ENCODE data around the gene NOC4L. TPM values are rescaled to one million over a fixed set of nuclear protein-coding genes. Genes with fewer than 3 reads are reported as not detected.

The NOC4L gene
- total RNA-seq, 2 donors from 2014 or later = 12.5 to 29.7 TPM

DNA sequence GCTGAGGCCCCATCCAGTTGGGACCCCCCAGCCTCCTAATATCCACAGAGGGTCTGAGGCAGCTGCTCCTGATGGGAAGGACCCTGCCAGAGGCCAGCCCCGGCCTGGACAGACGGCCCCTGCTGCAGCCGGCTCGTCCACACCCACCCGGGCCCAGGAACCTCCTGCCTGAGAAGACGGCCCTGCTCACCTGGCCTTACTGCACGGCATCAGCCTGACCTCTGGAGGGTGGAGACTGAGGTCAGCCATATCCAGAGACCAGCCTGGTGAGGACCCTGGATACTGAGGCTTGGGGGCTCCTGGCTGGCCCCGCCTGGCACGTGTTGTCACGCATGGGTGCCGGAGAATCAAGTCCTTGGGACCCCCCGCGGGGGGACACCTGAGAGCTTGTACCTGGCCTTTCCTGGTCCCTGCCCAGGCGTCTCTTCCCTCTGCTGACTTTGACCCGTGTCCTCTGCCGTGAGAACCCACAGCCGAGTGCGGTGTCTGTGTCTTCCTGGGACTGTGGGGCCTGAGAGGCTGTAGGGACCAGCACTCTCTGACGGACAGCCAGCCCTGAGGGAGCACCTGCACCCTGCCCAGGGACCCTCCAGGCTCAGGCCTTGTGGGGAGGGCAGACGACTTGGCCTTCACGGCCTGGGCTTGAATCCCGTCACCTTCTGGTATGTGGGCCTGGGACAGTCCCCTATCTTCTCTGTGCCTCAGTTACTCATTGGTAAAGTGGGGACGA lies 57.3 kb downstream of the NOC4L start:
- Histone ChIP-seq H3K9ac (ENCODE audit: low read depth in 2 of 2, low read length in 2 of 2) (no peak overlapping the region), H3K4me1 (no peaks in the 10 kb centered on the region), H3K27ac (no peak overlapping the region), H3K27me3 (peaks cover 20% of the 10 kb centered on the region), H3K9me3 (no peaks in the 10 kb centered on the region), H3K36me3 (no peaks in the 10 kb centered on the region), H3K4me3 (no peak overlapping the region)
- no peak for DNase-seq
- no peak for TF ChIP-seq CTCF (IDR thresholded peaks at IDR 0.05)
- intact Hi-C loops (cut with DNase I) = no loop called here

Other genes with a start within 250 kb of the NOC4L start
- 10 to 100 TPM; 20.3 to 31.9 TPM for gene ULK1, start 249.8 kb upstream of the NOC4L start, total RNA-seq
- gene PUS1, start 215.2 kb upstream of the NOC4L start, total RNA-seq = 10 to 100 TPM; 16.0 to 58.9 TPM
- 10 to 100 TPM; 23.3 to 39.0 TPM for gene EP400, start 194.5 kb upstream of the NOC4L start, total RNA-seq
- 10 to 100 TPM in 1 of 2 donors, 1 to 10 TPM in 1; 9.4 to 22.9 TPM for gene DDX51, start 138 bp upstream of the NOC4L start, total RNA-seq
- gene GALNT9, start 185.1 kb downstream of the NOC4L start, total RNA-seq = under 1 TPM in 1 of 2 donors, not detected in 1; 0.45 TPM